ENCODE measurements around the gene PARP4. TPM values are rescaled to one million over a fixed set of nuclear protein-coding genes. Genes with fewer than 3 reads are reported as not detected.
A peak's percentile ranks its signal among the peaks of the same experiment; 100 is the strongest.
"Not testable (repeated sequence)": the region's sequence is repeated elsewhere in the genome, so short reads cannot be mapped to it uniquely, and the experiment has no call there.

PARP4 gene
- total RNA-seq, 3 donors from 2014 or later (not counting 1 experiment from before 2014, with no cell fraction given): 83.5 to 90.1 (median 84.0) TPM

- H3K4me3 ChIP-seq (ENCODE audit: low read length): no peak overlapping the region
- Mint-ChIP-seq H3K27ac (no peak overlapping the region), H3K27me3 (ENCODE audit: low read depth in 2 of 2) (no peaks in the 10 kb centered on the region), H3K4me1 (no peaks in the 10 kb centered on the region), H3K9me3 (no peaks in the 10 kb centered on the region), H3K36me3 (peaks cover 24% of the 10 kb centered on the region), H3K4me3 (no peak overlapping the region)
- H3K9me3 ChIP-seq (ENCODE audit: control insufficient read depth, insufficient read depth, low read length): no peaks in the 10 kb centered on the region
- H3K27ac ChIP-seq (ENCODE audit: low read length): no peak overlapping the region
- no peak for DNase-seq
- no peak for ATAC-seq
- no peak for TF ChIP-seq CTCF (IDR thresholded peaks at IDR 0.05)
- no peaks in the 10 kb centered on the region for H3K27me3 ChIP-seq (ENCODE audit: control insufficient read depth, insufficient read depth, low read length)
- peaks cover 75% of the 10 kb centered on the region for H3K36me3 ChIP-seq (ENCODE audit: control insufficient read depth, insufficient read depth, low read length)
- WGBS (ENCODE audit: insufficient coverage): 96% methylated on average over 3 of the region's 3 CpGs
- intact Hi-C loops (cut with micrococcal nuclease): no loop called here
- H3K4me1 ChIP-seq (ENCODE audit: control insufficient read depth, insufficient read depth, low read length): no peaks in the 10 kb centered on the region
Observed at GRCh38 chr13:24495151-24495729, 17.3 kb downstream of the PARP4 start.

DNA sequence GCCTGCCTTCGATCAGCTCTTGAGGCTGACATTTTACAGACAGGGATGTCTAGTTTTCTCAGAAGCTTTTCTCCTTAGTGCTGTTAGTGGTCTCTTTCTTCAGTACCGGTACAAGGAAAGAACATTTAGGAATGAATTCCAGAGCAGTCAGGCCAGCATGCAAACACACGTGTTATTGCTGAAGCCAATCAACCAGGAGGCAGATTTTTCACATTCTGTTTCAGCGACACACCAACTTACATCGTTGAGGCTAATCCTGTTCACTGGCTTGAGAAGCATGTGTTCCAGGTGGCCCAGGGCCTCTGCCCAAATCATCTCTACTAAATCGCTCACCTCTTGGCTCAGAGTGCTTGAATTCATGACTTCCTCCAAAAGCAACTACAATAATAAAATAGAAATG, 19.2 kb downstream of the PARP4 start:
- peaks cover 32% of the 10 kb centered on the region for H3K36me3 Mint-ChIP-seq

DNA sequence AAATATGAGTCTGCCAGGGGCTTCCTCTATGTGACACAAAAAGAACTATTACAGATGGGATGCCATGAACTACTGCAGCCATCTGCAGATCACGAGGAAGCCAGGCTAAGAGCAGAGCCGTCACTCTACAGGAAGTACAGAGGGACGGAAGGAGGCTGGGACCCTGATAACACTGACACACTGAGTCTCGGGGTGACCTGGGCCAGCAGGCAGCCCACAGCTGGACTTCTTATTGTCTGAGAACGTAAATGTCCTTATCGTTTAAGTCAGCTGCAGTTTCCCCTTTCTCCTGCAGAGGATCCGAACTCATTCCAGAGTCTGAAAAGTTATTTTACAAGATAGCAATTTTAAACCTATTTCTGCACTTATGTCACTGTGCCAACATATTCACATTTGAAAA, 20.7 kb downstream of the PARP4 start:
- Histone ChIP-seq H3K27ac (ENCODE audit: low read length) (no peak overlapping the region), H3K27me3 (ENCODE audit: control insufficient read depth, insufficient read depth, low read length) (no peaks in the 10 kb centered on the region), H3K9me3 (ENCODE audit: control insufficient read depth, insufficient read depth, low read length) (no peaks in the 10 kb centered on the region), H3K4me3 (ENCODE audit: low read length) (no peak overlapping the region), H3K4me1 (ENCODE audit: control insufficient read depth, insufficient read depth, low read length) (no peaks in the 10 kb centered on the region), H3K36me3 (ENCODE audit: control insufficient read depth, insufficient read depth, low read length) (peaks cover 73% of the 10 kb centered on the region)
- Mint-ChIP-seq H3K4me3 (no peak overlapping the region), H3K27me3 (ENCODE audit: low read depth in 2 of 2) (no peaks in the 10 kb centered on the region), H3K27ac (no peak overlapping the region), H3K4me1 (no peaks in the 10 kb centered on the region), H3K36me3 (peaks cover 31% of the 10 kb centered on the region), H3K9me3 (no peaks in the 10 kb centered on the region)
- intact Hi-C loops (cut with micrococcal nuclease): no loop called here
- DNase-seq (no peak), ATAC-seq (no peak)
- 73% methylated on average over 7 of the region's 7 CpGs for WGBS (ENCODE audit: insufficient coverage)
- no peak for TF ChIP-seq CTCF (IDR thresholded peaks at IDR 0.05)

More for the DNA sequence above, 19.2 kb downstream of the PARP4 start:
- DNase-seq (no peak), ATAC-seq (no peak)
- peaks cover 79% of the 10 kb centered on the region for H3K36me3 ChIP-seq (ENCODE audit: control insufficient read depth, insufficient read depth, low read length)
- no peaks in the 10 kb centered on the region for H3K27me3 Mint-ChIP-seq (ENCODE audit: low read depth in 2 of 2)
- TF ChIP-seq CTCF (IDR thresholded peaks at IDR 0.05): no peak
- no peak overlapping the region for H3K4me3 Mint-ChIP-seq
- WGBS (ENCODE audit: insufficient coverage): 96% methylated on average over 5 of the region's 6 CpGs
- intact Hi-C loops (cut with micrococcal nuclease): no loop called here
- H3K27me3 ChIP-seq (ENCODE audit: control insufficient read depth, insufficient read depth, low read length): no peaks in the 10 kb centered on the region
- H3K4me1 ChIP-seq (ENCODE audit: control insufficient read depth, insufficient read depth, low read length): no peaks in the 10 kb centered on the region
- no peak overlapping the region for H3K4me3 ChIP-seq (ENCODE audit: low read length)
- no peaks in the 10 kb centered on the region for H3K9me3 ChIP-seq (ENCODE audit: control insufficient read depth, insufficient read depth, low read length)
- no peak overlapping the region for H3K27ac ChIP-seq (ENCODE audit: low read length)
- H3K4me1 Mint-ChIP-seq: no peaks in the 10 kb centered on the region
- H3K9me3 Mint-ChIP-seq: no peaks in the 10 kb centered on the region
- peak overlapping the region in 1 of 2 donors; percentile 11 for H3K27ac Mint-ChIP-seq

- TF ChIP-seq CTCF (IDR thresholded peaks at IDR 0.05): no peak
- ATAC-seq: no peak
- peaks cover 84% of the 10 kb centered on the region for H3K36me3 ChIP-seq (ENCODE audit: control insufficient read depth, insufficient read depth, low read length)
Observed at GRCh38 chr13:24489721-24490120, 22.9 kb downstream of the PARP4 start.

GRCh38 chr13:24488092-24488491, 24.5 kb downstream of the PARP4 start:
- 100% methylated on average over 2 of the region's 8 CpGs for WGBS (ENCODE audit: insufficient coverage)
- H3K9me3 Mint-ChIP-seq; H3K27me3 Mint-ChIP-seq (ENCODE audit: low read depth in 2 of 2); H3K4me3 Mint-ChIP-seq; H3K27me3 ChIP-seq (ENCODE audit: control insufficient read depth, insufficient read depth, low read length); H3K27ac Mint-ChIP-seq; DNase-seq; H3K27ac ChIP-seq (ENCODE audit: low read length); H3K4me3 ChIP-seq (ENCODE audit: low read length); H3K4me1 Mint-ChIP-seq; intact Hi-C loops (cut with micrococcal nuclease); ATAC-seq; H3K4me1 ChIP-seq (ENCODE audit: control insufficient read depth, insufficient read depth, low read length); H3K9me3 ChIP-seq (ENCODE audit: control insufficient read depth, insufficient read depth, low read length): not testable (repeated sequence)
- H3K36me3 ChIP-seq (ENCODE audit: control insufficient read depth, insufficient read depth, low read length): peaks cover 80% of the 10 kb centered on the region
- peaks cover 35% of the 10 kb centered on the region for H3K36me3 Mint-ChIP-seq

More at GRCh38 chr13:24489721-24490120, 22.9 kb downstream of the PARP4 start:
- H3K4me1 ChIP-seq (ENCODE audit: control insufficient read depth, insufficient read depth, low read length): no peaks in the 10 kb centered on the region
- no peaks in the 10 kb centered on the region for H3K27me3 Mint-ChIP-seq (ENCODE audit: low read depth in 2 of 2)
- no peak for DNase-seq
- no peak overlapping the region for H3K4me3 ChIP-seq (ENCODE audit: low read length)
- no peak overlapping the region for H3K27ac ChIP-seq (ENCODE audit: low read length)
- H3K27me3 ChIP-seq (ENCODE audit: control insufficient read depth, insufficient read depth, low read length): no peaks in the 10 kb centered on the region
- H3K27ac Mint-ChIP-seq: no peak overlapping the region
- WGBS (ENCODE audit: insufficient coverage): 94% methylated on average over 6 of the region's 6 CpGs
- no peaks in the 10 kb centered on the region for H3K9me3 Mint-ChIP-seq
- intact Hi-C loops (cut with micrococcal nuclease): no loop called here
- H3K9me3 ChIP-seq (ENCODE audit: control insufficient read depth, insufficient read depth, low read length): no peaks in the 10 kb centered on the region
- no peaks in the 10 kb centered on the region for H3K4me1 Mint-ChIP-seq
- H3K36me3 Mint-ChIP-seq: peaks cover 39% of the 10 kb centered on the region
- no peak overlapping the region for H3K4me3 Mint-ChIP-seq
